ENCODE results near the gene CNTNAP2. TPM values are rescaled to one million over a fixed set of nuclear protein-coding genes. Genes with fewer than 3 reads are reported as not detected.

The CNTNAP2 gene
- total RNA-seq, 1 donor from 2014 or later: 0.27 TPM

DNA sequence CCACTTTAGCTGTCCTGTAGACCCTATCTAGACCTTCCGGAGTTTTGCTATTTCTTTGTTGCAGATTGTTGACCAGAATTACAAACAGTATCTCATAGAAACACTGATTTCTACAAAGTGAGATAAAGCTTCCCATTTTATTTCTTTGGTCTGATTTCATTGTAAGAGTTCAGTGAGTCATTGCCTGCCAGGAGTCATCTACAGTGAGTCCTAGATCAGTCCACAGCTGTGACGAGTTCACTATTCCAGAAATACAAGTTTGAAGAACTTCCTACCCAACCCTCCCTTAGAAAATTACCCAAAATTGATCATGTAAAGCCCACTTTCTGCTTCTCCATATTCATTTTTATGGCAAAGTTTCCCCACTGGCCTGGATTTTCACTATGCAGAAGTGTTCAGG, 905.5 kb downstream of the CNTNAP2 start:
- DNase-seq (ENCODE audit: low spot score): no peak
- H3K36me3 Mint-ChIP-seq (ENCODE audit: low read depth): no peaks in the 10 kb centered on the region
- H3K4me1 Mint-ChIP-seq (ENCODE audit: low read depth): peaks cover 16% of the 10 kb centered on the region
- H3K4me3 Mint-ChIP-seq (ENCODE audit: unreplicated experiment): no peak overlapping the region
- no peaks in the 10 kb centered on the region for H3K27me3 Mint-ChIP-seq (ENCODE audit: low read depth)
- H3K27ac Mint-ChIP-seq (ENCODE audit: unreplicated experiment): no peak overlapping the region
- H3K9me3 Mint-ChIP-seq (ENCODE audit: low read depth): no peaks in the 10 kb centered on the region
- TF ChIP-seq, protein P1, sequence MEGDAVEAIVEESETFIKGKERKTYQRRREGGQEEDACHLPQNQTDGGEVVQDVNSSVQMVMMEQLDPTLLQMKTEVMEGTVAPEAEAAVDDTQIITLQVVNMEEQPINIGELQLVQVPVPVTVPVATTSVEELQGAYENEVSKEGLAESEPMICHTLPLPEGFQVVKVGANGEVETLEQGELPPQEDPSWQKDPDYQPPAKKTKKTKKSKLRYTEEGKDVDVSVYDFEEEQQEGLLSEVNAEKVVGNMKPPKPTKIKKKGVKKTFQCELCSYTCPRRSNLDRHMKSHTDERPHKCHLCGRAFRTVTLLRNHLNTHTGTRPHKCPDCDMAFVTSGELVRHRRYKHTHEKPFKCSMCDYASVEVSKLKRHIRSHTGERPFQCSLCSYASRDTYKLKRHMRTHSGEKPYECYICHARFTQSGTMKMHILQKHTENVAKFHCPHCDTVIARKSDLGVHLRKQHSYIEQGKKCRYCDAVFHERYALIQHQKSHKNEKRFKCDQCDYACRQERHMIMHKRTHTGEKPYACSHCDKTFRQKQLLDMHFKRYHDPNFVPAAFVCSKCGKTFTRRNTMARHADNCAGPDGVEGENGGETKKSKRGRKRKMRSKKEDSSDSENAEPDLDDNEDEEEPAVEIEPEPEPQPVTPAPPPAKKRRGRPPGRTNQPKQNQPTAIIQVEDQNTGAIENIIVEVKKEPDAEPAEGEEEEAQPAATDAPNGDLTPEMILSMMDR (IDR thresholded peaks at IDR 0.05): no peak

DNA sequence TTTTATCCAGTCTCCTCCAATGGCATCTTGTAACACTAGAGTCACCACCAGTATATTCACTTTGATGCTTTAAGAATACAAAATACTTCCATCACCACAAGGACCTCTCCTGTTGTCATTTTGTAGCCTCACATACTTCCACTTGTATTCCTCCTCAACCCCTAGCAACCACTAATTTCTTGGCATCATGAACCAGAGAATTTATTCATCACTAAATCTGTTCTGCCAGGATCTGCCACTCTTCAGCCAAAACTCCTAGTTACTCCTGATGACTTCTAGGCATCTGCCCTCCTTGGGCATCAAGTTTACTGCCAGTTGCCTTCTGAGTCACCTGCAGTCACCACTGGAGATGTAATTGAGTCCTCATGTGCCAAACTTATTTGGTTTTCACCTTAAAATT, 906.8 kb downstream of the CNTNAP2 start:
- Mint-ChIP-seq H3K27ac (ENCODE audit: unreplicated experiment) (no peak overlapping the region), H3K9me3 (ENCODE audit: low read depth) (no peaks in the 10 kb centered on the region), H3K4me3 (ENCODE audit: unreplicated experiment) (no peak overlapping the region), H3K36me3 (ENCODE audit: low read depth) (no peaks in the 10 kb centered on the region), H3K4me1 (ENCODE audit: low read depth) (peaks cover 7% of the 10 kb centered on the region), H3K27me3 (ENCODE audit: low read depth) (no peaks in the 10 kb centered on the region)
- TF ChIP-seq, protein P1 (IDR thresholded peaks at IDR 0.05): no peak
- DNase-seq (ENCODE audit: low spot score): no peak

DNA sequence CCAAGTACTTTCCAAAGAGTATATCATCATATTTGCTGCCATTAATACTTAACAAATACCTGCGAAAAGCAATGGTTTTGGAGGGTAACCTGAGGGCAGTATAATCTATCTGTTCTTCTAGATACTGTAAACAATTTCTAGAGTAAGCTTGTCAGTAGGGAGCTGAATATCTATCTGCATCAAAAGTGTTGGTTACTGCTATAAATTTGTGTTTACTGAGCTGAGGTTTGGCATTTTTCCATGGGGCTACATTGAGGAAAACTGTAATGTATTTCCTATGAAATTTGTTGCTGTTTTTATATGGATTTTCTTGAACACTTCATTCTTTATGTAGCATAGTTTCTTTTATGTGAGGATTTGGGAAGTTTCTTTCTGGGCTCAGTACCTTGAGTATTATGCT, 913.4 kb downstream of the CNTNAP2 start:
- TF ChIP-seq, protein P1 (IDR thresholded peaks at IDR 0.05): no peak
- H3K27me3 Mint-ChIP-seq (ENCODE audit: low read depth): no peaks in the 10 kb centered on the region

DNA sequence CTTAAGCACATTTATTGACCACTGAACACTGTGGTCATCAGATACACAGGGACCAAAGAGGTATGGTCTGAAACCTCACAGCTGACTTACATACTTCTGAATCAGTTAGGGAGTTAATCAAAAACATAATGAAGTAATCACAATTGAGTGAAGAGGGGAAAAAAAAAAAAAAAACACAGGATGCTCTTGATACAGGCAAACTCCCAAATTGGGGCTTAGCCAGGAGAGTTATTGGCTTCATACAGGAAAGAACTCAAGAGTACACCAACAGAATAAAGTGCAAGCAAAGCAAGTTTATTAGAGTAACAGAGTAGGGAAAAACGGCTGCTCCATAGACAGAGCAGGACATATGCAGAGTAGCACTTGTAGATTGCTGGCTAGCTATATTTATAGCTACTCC, 917.0 kb downstream of the CNTNAP2 start:
- TF ChIP-seq, protein P1 (IDR thresholded peaks at IDR 0.05): no peak
- Mint-ChIP-seq H3K9me3 (ENCODE audit: low read depth) (no peaks in the 10 kb centered on the region), H3K36me3 (ENCODE audit: low read depth) (no peaks in the 10 kb centered on the region), H3K4me3 (ENCODE audit: unreplicated experiment) (no peak overlapping the region), H3K27ac (ENCODE audit: unreplicated experiment) (no peak overlapping the region), H3K27me3 (ENCODE audit: low read depth) (no peaks in the 10 kb centered on the region), H3K4me1 (ENCODE audit: low read depth) (peaks cover 6% of the 10 kb centered on the region)
- DNase-seq (ENCODE audit: low spot score): no peak

More for the DNA sequence above, 913.4 kb downstream of the CNTNAP2 start:
- DNase-seq (ENCODE audit: low spot score): no peak
- Mint-ChIP-seq H3K4me3 (ENCODE audit: unreplicated experiment) (no peak overlapping the region), H3K36me3 (ENCODE audit: low read depth) (no peaks in the 10 kb centered on the region), H3K27ac (ENCODE audit: unreplicated experiment) (no peak overlapping the region), H3K9me3 (ENCODE audit: low read depth) (no peaks in the 10 kb centered on the region), H3K4me1 (ENCODE audit: low read depth) (no peaks in the 10 kb centered on the region)

DNA sequence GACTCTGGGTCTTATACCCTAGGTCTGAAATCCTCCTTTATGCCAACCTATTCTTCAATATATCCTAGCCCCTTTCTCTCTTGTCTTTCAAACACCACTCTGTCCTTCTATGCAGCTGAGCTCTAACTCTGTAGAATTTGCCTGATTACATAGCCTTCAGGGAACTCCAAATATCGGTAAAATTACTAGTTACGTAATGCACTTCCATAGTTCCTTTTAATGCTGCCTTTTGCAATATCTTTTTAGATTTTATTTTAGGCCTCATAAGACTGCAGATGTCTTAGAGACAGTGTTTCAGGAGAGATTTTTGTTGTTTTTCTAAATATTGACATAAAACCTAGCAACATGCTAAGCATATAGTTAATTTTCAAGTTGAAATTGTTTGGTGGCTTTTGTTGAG, 924.8 kb downstream of the CNTNAP2 start:
- no peak for DNase-seq (ENCODE audit: low spot score)
- H3K27me3 Mint-ChIP-seq (ENCODE audit: low read depth): no peaks in the 10 kb centered on the region

More for the DNA sequence above, 924.8 kb downstream of the CNTNAP2 start:
- TF ChIP-seq, protein P1 (IDR thresholded peaks at IDR 0.05): no peak
- Mint-ChIP-seq H3K27ac (ENCODE audit: unreplicated experiment) (no peak overlapping the region), H3K4me1 (ENCODE audit: low read depth) (peaks cover 15% of the 10 kb centered on the region), H3K36me3 (ENCODE audit: low read depth) (no peaks in the 10 kb centered on the region), H3K9me3 (ENCODE audit: low read depth) (no peaks in the 10 kb centered on the region), H3K4me3 (ENCODE audit: unreplicated experiment) (no peak overlapping the region)
